RWPE1 (cell line): Measurements from ENCODE around the gene TSPAN10.
A peak's percentile ranks its signal among the peaks of the same experiment; 100 is the strongest.

ENCODE experiments used
- CTCF ChIA-PET: fragments of 350-600 bp; sonication (Branson Sonifier 250); formaldehyde crosslinking; extraction: SDS; loops from one replicate; lab custom pipeline; 2021; lab: Yijun Ruan, JAX
- POLR2A ChIA-PET: fragments of 400-600 bp; formaldehyde crosslinking; extraction: SDS; loops from one replicate; lab custom pipeline; 2020; ENCODE audit warnings: antibody characterized with exemption; ENCODE audit not compliant: low non-redundant PET; lab: Yijun Ruan, JAX
- DNase-seq: peaks from one replicate; pipeline ENCODE4 v3.0.0; 2012; ENCODE audit warnings: low spot score
- H3K27ac ChIP-seq: fragments of 450-650 bp; 2 replicates; pipeline ENCODE4 v1.5.1; 2017
- TF ChIP-seq, protein P1 (sequence below): fragments of 450-650 bp; conservative IDR thresholded peaks from 2 replicates; pipeline ENCODE4 v1.5.1; 2017; ENCODE audit warnings: low read depth, mild to moderate bottlenecking

TSPAN10 gene

DNA sequence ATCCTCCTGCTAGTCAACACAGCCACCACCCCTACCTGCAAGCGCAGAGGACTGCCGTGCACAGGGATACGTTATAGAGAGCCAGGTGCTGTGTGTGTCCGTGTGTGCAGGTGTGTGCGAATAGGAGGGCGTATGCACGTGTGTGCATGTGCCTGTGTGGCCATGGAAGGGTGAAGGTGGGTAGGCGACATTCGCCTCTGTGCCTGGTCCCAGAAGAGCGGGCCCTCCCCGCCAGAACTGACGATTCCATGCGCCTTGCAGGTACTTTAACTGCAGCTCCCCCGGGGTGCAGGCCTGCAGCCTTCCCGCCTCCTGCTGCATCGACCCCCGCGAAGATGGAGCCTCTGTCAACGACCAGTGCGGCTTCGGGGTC, 10.6 kb downstream of the TSPAN10 start:
- TF ChIP-seq, protein P1, sequence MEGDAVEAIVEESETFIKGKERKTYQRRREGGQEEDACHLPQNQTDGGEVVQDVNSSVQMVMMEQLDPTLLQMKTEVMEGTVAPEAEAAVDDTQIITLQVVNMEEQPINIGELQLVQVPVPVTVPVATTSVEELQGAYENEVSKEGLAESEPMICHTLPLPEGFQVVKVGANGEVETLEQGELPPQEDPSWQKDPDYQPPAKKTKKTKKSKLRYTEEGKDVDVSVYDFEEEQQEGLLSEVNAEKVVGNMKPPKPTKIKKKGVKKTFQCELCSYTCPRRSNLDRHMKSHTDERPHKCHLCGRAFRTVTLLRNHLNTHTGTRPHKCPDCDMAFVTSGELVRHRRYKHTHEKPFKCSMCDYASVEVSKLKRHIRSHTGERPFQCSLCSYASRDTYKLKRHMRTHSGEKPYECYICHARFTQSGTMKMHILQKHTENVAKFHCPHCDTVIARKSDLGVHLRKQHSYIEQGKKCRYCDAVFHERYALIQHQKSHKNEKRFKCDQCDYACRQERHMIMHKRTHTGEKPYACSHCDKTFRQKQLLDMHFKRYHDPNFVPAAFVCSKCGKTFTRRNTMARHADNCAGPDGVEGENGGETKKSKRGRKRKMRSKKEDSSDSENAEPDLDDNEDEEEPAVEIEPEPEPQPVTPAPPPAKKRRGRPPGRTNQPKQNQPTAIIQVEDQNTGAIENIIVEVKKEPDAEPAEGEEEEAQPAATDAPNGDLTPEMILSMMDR: no peak
- CTCF ChIA-PET: interaction anchor here (0.7 to 1.0 kb wide), 2 partner anchors 11 to 28 kb away, joined by 3 to 4 read pairs; no protein-coding TSS in a partner anchor
- POLR2A ChIA-PET: no interaction called here
- no peak overlapping the region for H3K27ac ChIP-seq
- no peak for DNase-seq

DNA sequence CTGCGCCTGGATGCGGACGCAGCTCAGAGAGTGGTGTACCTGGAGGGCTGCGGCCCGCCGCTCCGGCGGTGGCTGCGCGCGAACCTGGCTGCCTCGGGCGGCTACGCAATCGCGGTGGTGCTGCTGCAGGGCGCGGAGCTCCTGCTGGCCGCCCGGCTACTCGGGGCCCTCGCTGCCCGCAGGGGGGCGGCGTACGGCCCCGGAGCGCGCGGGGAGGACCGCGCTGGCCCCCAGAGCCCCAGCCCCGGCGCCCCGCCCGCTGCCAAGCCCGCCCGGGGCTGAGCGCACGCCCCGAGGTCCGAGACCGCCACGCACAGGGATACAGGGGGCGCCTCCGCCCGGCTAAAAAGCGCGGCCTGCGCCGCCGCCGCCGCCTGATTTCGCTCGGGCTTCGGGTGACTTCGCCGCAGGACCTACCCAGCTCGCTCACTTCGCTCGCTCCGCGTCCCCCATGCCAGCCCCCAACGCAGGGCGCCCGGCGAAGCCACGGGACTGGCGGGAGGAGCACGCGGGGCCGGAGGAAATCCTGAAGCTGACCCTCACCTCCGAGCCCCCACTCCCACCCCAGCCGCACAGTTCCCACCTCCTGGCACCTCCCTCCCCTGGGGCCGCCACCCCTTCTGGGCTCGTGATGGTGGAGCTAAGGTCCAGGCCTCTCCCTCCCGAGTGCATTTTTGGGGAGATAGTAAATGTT, 11.2 kb downstream of the TSPAN10 start:
- POLR2A ChIA-PET: no interaction called here

DNA sequence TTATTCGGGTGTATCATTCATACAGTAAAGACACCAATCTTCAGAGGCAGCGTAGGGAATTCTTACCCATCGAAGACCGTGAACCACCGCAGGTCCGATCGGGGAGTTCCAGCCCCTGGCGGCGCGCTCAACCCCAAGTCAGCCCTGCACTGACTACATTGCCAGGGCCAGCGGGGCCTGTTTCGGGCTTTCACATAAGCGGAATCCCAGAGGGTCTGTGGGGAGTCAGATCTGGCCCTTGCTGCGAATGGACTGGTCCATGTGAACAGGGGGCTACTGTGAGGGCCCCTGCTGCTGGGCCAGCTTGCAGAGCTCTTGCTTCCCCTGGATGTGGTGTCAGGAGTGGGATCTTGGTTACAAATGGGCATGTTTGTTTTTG, 11.7 kb downstream of the TSPAN10 start:
- H3K27ac ChIP-seq: no peak overlapping the region
- ChIA-PET POLR2A (no interaction called here), CTCF (no interaction called here)
- TF ChIP-seq, protein P1: no peak
- DNase-seq: no peak

More for the DNA sequence above, 11.2 kb downstream of the TSPAN10 start:
- no peak overlapping the region for H3K27ac ChIP-seq
- TF ChIP-seq, protein P1: no peak
- CTCF ChIA-PET: interaction anchor here (0.7 kb wide), 1 partner anchor 11 kb away, joined by 3 read pairs; no protein-coding TSS in a partner anchor
- DNase-seq: no peak

DNA sequence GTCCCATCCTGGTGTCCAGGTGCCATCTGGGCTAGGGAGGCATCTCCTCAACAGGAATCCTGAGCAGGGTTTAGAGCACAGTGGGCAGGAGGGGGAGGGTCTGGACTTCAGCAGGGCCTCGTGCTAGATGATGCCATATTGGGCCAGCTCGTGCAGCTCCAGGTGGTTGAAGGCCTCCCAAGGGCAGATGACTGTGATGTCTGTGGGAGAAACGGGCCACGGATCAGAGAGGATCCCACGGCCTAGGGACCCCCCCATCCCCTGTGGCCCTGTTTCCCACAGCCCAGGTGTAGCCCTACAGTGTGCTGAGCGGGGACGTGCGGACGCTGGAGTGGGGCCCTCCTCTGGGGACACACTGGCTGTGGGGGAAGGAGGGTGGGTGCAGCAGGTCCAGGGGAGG, 14.0 kb downstream of the TSPAN10 start:
- ChIA-PET CTCF (no interaction called here), POLR2A (no interaction called here)
- H3K27ac ChIP-seq: no peak overlapping the region; the same call in 1 of the 2 replicates
- no peak for DNase-seq
- TF ChIP-seq, protein P1: no peak

DNA sequence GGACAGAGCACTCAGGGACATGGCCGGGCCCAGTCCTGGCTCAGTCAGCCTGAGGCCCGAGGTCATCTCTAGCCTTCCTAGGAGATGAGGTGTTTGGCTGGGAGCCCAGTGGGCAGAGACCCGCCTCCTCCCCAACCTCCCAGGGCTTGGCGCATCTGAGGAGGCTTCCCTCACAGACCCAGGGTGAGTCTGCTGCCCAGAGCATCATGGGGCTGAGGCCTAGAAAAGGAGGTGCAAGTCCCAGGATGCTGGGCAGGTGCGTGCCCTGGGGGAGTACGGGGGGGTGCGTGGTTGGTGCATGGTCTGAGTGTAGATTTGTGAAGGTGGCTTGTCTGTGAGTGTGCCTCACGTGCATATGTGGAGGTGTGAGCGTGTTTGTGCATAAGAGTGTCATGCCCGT, 14.7 kb downstream of the TSPAN10 start:
- POLR2A ChIA-PET: no interaction called here
- H3K27ac ChIP-seq: peak overlapping the region; percentile 29; the same call in 1 of the 2 replicates
- TF ChIP-seq, protein P1: no peak
- CTCF ChIA-PET: no interaction called here
- peak; percentile 83 for DNase-seq

DNA sequence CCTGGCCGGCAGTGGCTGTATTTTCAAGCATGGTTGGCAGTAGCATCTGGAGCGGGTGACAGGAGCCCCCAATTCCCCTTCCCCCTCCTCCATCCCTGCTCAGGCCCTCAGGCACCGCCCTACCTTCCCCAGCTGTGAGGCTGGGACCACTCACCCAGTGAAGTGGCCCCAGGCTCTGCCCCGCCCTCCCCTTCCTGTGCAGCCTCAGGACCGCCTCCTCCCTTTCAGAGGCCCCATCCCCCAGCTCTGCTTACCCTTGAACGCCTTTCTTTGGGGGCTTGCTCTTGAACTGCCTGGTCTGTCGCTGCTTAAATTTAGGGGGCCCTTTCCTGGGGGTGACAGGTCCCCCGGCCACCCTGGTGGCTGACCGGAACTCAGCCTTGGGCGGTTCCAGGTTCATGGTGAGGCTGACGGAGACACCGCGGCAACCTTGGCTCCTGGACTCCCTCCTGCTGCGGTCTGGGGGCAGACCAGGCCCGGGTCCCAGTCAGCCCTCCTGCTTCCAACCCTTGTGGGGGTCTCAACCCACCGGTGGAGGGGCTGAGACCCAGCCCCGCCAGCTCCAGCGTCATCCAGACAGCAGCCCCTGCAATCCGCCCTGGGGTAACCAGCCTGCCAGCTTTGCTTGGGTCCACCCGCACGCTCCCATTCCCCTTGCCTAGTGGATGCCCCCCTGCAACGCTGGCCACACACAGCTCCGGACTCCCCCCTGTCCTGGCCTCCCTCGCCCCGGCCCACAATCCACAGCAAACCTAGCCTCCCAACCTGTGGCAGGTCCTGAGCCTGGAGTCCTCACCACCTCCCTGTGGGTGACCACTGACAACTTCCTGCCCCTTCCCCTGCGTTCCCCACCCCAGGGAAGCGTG, 16.1 kb downstream of the TSPAN10 start:
- no peak for DNase-seq
- TF ChIP-seq, protein P1: no peak
- no peak overlapping the region for H3K27ac ChIP-seq
- CTCF ChIA-PET: no interaction called here
- POLR2A ChIA-PET: interaction anchor here (0.7 kb wide), 1 partner anchor 10 kb away, joined by 5 read pairs; no protein-coding TSS in a partner anchor
